Right lobe of liver (tissue), 6 donors: ENCODE data around the gene LMTK2. TPM values are rescaled to one million over a fixed set of nuclear protein-coding genes. Genes with fewer than 3 reads are reported as not detected.

ENCODE experiments used
- ATAC-seq, 4 donors: fragments of 200-7000 bp; cut with Tn5 transposase; one replicate each; pipeline ENCODE4 v1.9.1; 2020; ENCODE audit warnings: mild to moderate bottlenecking in 4 of 4, moderate library complexity in 4 of 4
- DNase-seq, 3 donors: peaks; one replicate each; pipeline ENCODE4 v3.0.0-alpha.2; 2020
- H3K27ac ChIP-seq, 3 donors: fragments of 200-600 bp; one replicate each; pipeline ENCODE4 v1.8.0; 2022
- H3K27me3 ChIP-seq, 2 donors: fragments of 200-600 bp; one replicate each; pipeline ENCODE4 v1.8.0; 2022
- H3K36me3 ChIP-seq, 4 donors: fragments of 200-600 bp; sonication (generic) in 1 of 4; one replicate each; pipeline versions ENCODE4 v1.5.1 to v1.8.0; 2017 to 2022; ENCODE audit warnings: control low read depth in 1 of 4
- H3K4me1 ChIP-seq, 4 donors: fragments of 200-600 bp; sonication (generic) in 1 of 4; one replicate each; pipeline versions ENCODE4 v1.5.1 to v1.8.0; 2017 to 2022; ENCODE audit warnings: control low read depth in 1 of 4
- H3K4me3 ChIP-seq, 3 donors: fragments of 200-600 bp; one replicate each; pipeline ENCODE4 v1.8.0; 2022
- H3K9me3 ChIP-seq, 4 donors: fragments of 200-600 bp; sonication (generic) in 1 of 4; one replicate each; pipeline versions ENCODE4 v1.5.1 to v1.8.0; 2017 to 2022; ENCODE audit warnings: control low read depth in 1 of 4
- CTCF ChIP-seq, 4 donors: fragments of 200-600 bp in 3 of 4; fragments of 450-650 bp in 1 of 4; IDR thresholded peaks; one replicate each; pipeline versions ENCODE4 v1.5.1 to v1.8.0; 2016 to 2022; ENCODE audit warnings: antibody characterized with exemption in 4 of 4, mild to moderate bottlenecking in 2 of 4
- POLR2A ChIP-seq: fragments of 450-650 bp; IDR thresholded peaks from one replicate; pipeline ENCODE4 v1.6.1; 2017; ENCODE audit warnings: antibody characterized with exemption, mild to moderate bottlenecking
- WGBS: methylation state at CpG from one replicate; pipeline ENCODE4 v1.1.6; 2018; ENCODE audit warnings: low coverage, low lambda C conversion rate; ENCODE audit not compliant: insufficient coverage; ENCODE audit errors: missing lambda C conversion rate; 5-methylcytosine and 5-hydroxymethylcytosine counted together
- intact Hi-C, 2 donors: fragments of 100-400 bp; cut with DNase I; formaldehyde crosslinking; loops; one replicate each; pipeline versions ENCODE4 v1.11.2 to v1.14.1; 2022
- total RNA-seq, 6 experiments: library from RNA; depleted of rRNA in 2 of 6; stranded (reverse); fragments of >200 nt in 2 of 6; fragmentation: NEBNext Ultra II Directional in 3 of 6; extraction: Animal tissue kit (Norgen Biotek cat#: 25700) in 3 of 6; gene quantifications; one replicate each; pipeline versions ENCODE4 v1.1.0 to v1.2.4, GENCODE V29; 2016 to 2023
- donor health status: DM: no; HTN: yes; CAD: no.
- donor health status: DM: no; HTN: no; CAD: no.
- donor health status: DM: no; HTN: no; CAD: no.
- donor health status: DM: no; HTN: yes; CAD: no.
- donor health status: DM: no; HTN: yes; CAD: no.

Gene LMTK2
- total RNA-seq, 6 experiments from 2014 or later: 9.4 to 16.7 (median 13.9) TPM

- intact Hi-C loops: no loop called here
- no peaks in the 10 kb centered on the region for H3K4me1 ChIP-seq
- no peak overlapping the region for H3K27ac ChIP-seq
- WGBS: 23% methylated on average over 7 of the region's 9 CpGs
- DNase-seq: no peak
- H3K9me3 ChIP-seq: no peaks in the 10 kb centered on the region
- ATAC-seq: no peak
- H3K27me3 ChIP-seq: no peaks in the 10 kb centered on the region
- no peaks in the 10 kb centered on the region for H3K36me3 ChIP-seq
- no peak for TF ChIP-seq CTCF (IDR thresholded peaks at IDR 0.05)
- TF ChIP-seq POLR2A: no peak
- H3K4me3 ChIP-seq: no peak overlapping the region
Measured at GRCh38 chr7:98066934-98067507, 39.6 kb upstream of the LMTK2 start.

- H3K4me1 ChIP-seq: no peaks in the 10 kb centered on the region
- no peaks in the 10 kb centered on the region for H3K9me3 ChIP-seq
- no peaks in the 10 kb centered on the region for H3K27me3 ChIP-seq
- H3K4me3 ChIP-seq: no peak overlapping the region
- DNase-seq (no peak), ATAC-seq (no peak)
- intact Hi-C loops: no loop called here
- 81% methylated on average over 14 of the region's 14 CpGs for WGBS
- no peak overlapping the region for H3K27ac ChIP-seq
- H3K36me3 ChIP-seq: no peaks in the 10 kb centered on the region
- TF ChIP-seq CTCF (IDR thresholded peaks at IDR 0.05) (no peak), POLR2A (no peak)
Measured at GRCh38 chr7:98073047-98073446, 33.6 kb upstream of the LMTK2 start.

- intact Hi-C loops: no loop called here
- Histone ChIP-seq H3K9me3 (no peaks in the 10 kb centered on the region), H3K4me3 (no peak overlapping the region), H3K27ac (no peak overlapping the region), H3K4me1 (no peaks in the 10 kb centered on the region), H3K36me3 (no peaks in the 10 kb centered on the region), H3K27me3 (no peaks in the 10 kb centered on the region)
- ATAC-seq (no peak), DNase-seq (no peak)
- WGBS: 88% methylated on average over 2 of the region's 2 CpGs
- TF ChIP-seq POLR2A (no peak), CTCF (IDR thresholded peaks at IDR 0.05) (no peak)
Measured at GRCh38 chr7:98075801-98076200, 30.9 kb upstream of the LMTK2 start.

- no CpG with 5 or more reads among the region's 3 CpGs for WGBS
- Histone ChIP-seq H3K27me3 (no peaks in the 10 kb centered on the region), H3K9me3 (no peaks in the 10 kb centered on the region), H3K36me3 (no peaks in the 10 kb centered on the region), H3K4me3 (no peak overlapping the region), H3K27ac (no peak overlapping the region), H3K4me1 (no peaks in the 10 kb centered on the region)
- ATAC-seq: no peak
- DNase-seq: peak in 1 of 3 donors; percentile 1
- TF ChIP-seq CTCF (IDR thresholded peaks at IDR 0.05): no peak
- no peak for TF ChIP-seq POLR2A
- intact Hi-C loops: no loop called here
Measured at GRCh38 chr7:98077762-98078161, 28.9 kb upstream of the LMTK2 start.
